GM12878 (cell line): ENCODE measurements around the gene AMER2. TPM values are rescaled to one million over a fixed set of nuclear protein-coding genes. Genes with fewer than 3 reads are reported as not detected.

Source experiments
- ATAC-seq: fragments of 200-7000 bp; cut with Tn5 transposase; 3 replicates; pipeline ENCODE4 v1.9.1; 2020; ENCODE audit warnings: mild to moderate bottlenecking, moderate library complexity
- BruUV-seq: library from RNA; stranded (reverse); fragments of 400-500 nt; replicated peaks from 2 replicates; lab custom pipeline; 2021; lab: Mats Ljungman, UMichigan
- CTCF ChIA-PET: fragments of 300-600 bp; sonication (Branson Sonifier 250); formaldehyde crosslinking; extraction: SDS; loops from one replicate; lab custom pipeline; 2021; ENCODE audit warnings: inconsistent platforms; lab: Yijun Ruan, JAX
- POLR2A ChIA-PET: fragments of 350-600 bp; formaldehyde crosslinking; extraction: SDS; loops from one replicate; lab custom pipeline; 2021; ENCODE audit warnings: inconsistent platforms; lab: Charles Lee
- RAD21 ChIA-PET: fragments of 300-600 bp; sonication (Branson Sonifier 250); formaldehyde crosslinking; loops from one replicate; lab custom pipeline; 2023; ENCODE audit warnings: antibody characterized with exemption; ENCODE audit not compliant: unreplicated experiment; lab: Charles Lee
- SMC1A ChIA-PET: fragments of 300-600 bp; sonication (Branson Sonifier 250); formaldehyde crosslinking; loops from one replicate; lab custom pipeline; 2023; ENCODE audit not compliant: unreplicated experiment, uncharacterized antibody; lab: Charles Lee
- DNase-seq: peaks from one replicate; pipeline ENCODE4 v3.0.0-alpha.2; 2011; ENCODE audit warnings: low read depth, low spot score
- FAIRE-seq: peaks from 3 replicates; lab custom pipeline; 2011; peaks lifted over from hg19 to GRCh38; lab: Jason Lieb, UNC
- H2AFZ ChIP-seq: 2 replicates; pipeline ENCODE4 v1.6.0; 2011; ENCODE audit warnings: low read depth, low read length, control low read depth; ENCODE audit not compliant: control insufficient read depth
- H3K27ac ChIP-seq: 2 replicates; pipeline ENCODE4 v1.5.1; 2011; ENCODE audit warnings: control low read depth; ENCODE audit not compliant: control insufficient read depth, insufficient read depth
- H3K27me3 ChIP-seq, 2 experiments: replicated peaks in 1 of 2; 2 replicates each; pipeline versions ENCODE4 v1.6.0 to v1.6.1; 2011; ENCODE audit warnings: low read length in 1 of 2; ENCODE audit not compliant: control insufficient read depth in 2 of 2, insufficient read depth in 2 of 2
- H3K36me3 ChIP-seq, 2 experiments: 2 replicates each; pipeline ENCODE4 v1.5.1; 2011; ENCODE audit warnings: low read length in 1 of 2; ENCODE audit not compliant: control insufficient read depth in 2 of 2, insufficient read depth in 2 of 2
- H3K4me1 ChIP-seq: 2 replicates; pipeline ENCODE4 v1.6.1; 2011; ENCODE audit warnings: mild to moderate bottlenecking, low read length, moderate library complexity, mixed read lengths; ENCODE audit not compliant: control insufficient read depth, insufficient read depth
- H3K4me2 ChIP-seq: 2 replicates; pipeline ENCODE4 v1.6.0; 2011; ENCODE audit warnings: control low read depth; ENCODE audit not compliant: control insufficient read depth, insufficient read depth
- H3K4me3 ChIP-seq: fragments of 200-600 bp; sonication (generic); 2 replicates; pipeline ENCODE4 v1.5.1; 2016
- H3K79me2 ChIP-seq: 2 replicates; pipeline ENCODE4 v1.6.0; 2011; ENCODE audit warnings: low read length; ENCODE audit not compliant: control insufficient read depth, insufficient read depth
- H3K9ac ChIP-seq: 2 replicates; pipeline ENCODE4 v1.8.0; 2011; ENCODE audit warnings: low read length, control low read depth, mixed read lengths; ENCODE audit not compliant: control insufficient read depth, insufficient read depth
- H3K9me3 ChIP-seq: replicated peaks from 3 replicates; pipeline ENCODE4 v1.5.1; 2011; ENCODE audit warnings: mild to moderate bottlenecking, low read length; ENCODE audit not compliant: control insufficient read depth, insufficient read depth
- H4K20me1 ChIP-seq: 2 replicates; pipeline ENCODE4 v1.6.0; 2011; ENCODE audit not compliant: control insufficient read depth, insufficient read depth
- ATF7 ChIP-seq: fragments of 450-650 bp; IDR thresholded peaks from 2 replicates; pipeline ENCODE4 v1.6.1; 2016; ENCODE audit warnings: low read depth, mild to moderate bottlenecking
- CBX3 ChIP-seq: fragments of 200-600 bp; sonication (generic); IDR thresholded peaks from 2 replicates; pipeline ENCODE4 v1.6.1; 2016; ENCODE audit warnings: low read depth, borderline replicate concordance
- HDAC2 ChIP-seq: fragments of 200-600 bp; sonication (generic); IDR thresholded peaks from 2 replicates; pipeline ENCODE4 v1.6.1; 2017
- HDGF ChIP-seq: fragments of 450-650 bp; IDR thresholded peaks from 2 replicates; pipeline ENCODE4 v1.6.1; 2016; ENCODE audit warnings: antibody characterized with exemption
- KAT2A ChIP-seq: conservative IDR thresholded peaks from 2 replicates; pipeline ENCODE4 v1.6.1; 2011; ENCODE audit warnings: low read depth, low read length; ENCODE audit not compliant: control insufficient read depth
- MYC ChIP-seq: IDR thresholded peaks from 2 replicates; pipeline ENCODE4 v1.6.1; 2011; ENCODE audit warnings: mild to moderate bottlenecking, low read length, moderate library complexity, inconsistent platforms; ENCODE audit not compliant: insufficient read depth, insufficient replicate concordance, insufficient read length, severe bottlenecking
- SRF ChIP-seq, 2 experiments: IDR thresholded peaks; 2 replicates each; pipeline ENCODE4 v1.6.1; 2011; ENCODE audit warnings: low read depth in 2 of 2, low read length in 2 of 2, mild to moderate bottlenecking in 1 of 2, moderate library complexity in 1 of 2
- WGBS: methylation state at CpG from one replicate; pipeline ENCODE4 v1.1.6; 2016; ENCODE audit warnings: low lambda C conversion rate; ENCODE audit not compliant: insufficient replicate concordance, insufficient coverage; ENCODE audit errors: missing lambda C conversion rate; 5-methylcytosine and 5-hydroxymethylcytosine counted together
- in situ Hi-C: fragments of 300-500 bp; cut with MboI; formaldehyde crosslinking; loops from 9 replicates; pipeline ENCODE4 v1.14.3; 2018; ENCODE audit warnings: mixed read lengths
- intact Hi-C: fragments of 100-400 bp; cut with micrococcal nuclease; formaldehyde crosslinking; loops from one replicate; pipeline ENCODE4 v1.14.2; 2022; ENCODE audit not compliant: unreplicated experiment
- polyA plus RNA-seq, 11 experiments: library from polyadenylated mRNA; depleted of rRNA in 4 of 11; unstranded in 6 of 11; stranded (reverse) in 5 of 11; fragments of >200 nt; fragmentation: Nextera tagmentation in 4 of 11; fragmentation: Illumina TruSeq in 1 of 11; extraction: Ambion mirVana in 4 of 11; extraction: Trizol in 1 of 11; gene quantifications; 1 replicate in 1 of 11; 2 replicates in 10 of 11; pipeline versions ENCODE4 v1.2.1 to v1.2.3, GENCODE V29; 2011 to 2016; ENCODE audit warnings: inconsistent platforms in 2 of 11, missing spikeins in 2 of 11, low read depth in 1 of 11
- total RNA-seq, 4 experiments: library from RNA; depleted of rRNA in 3 of 4; stranded (reverse); fragments of >200 nt in 3 of 4; fragmentation: Illumina TruSeq in 1 of 4; extraction: Trizol in 1 of 4; gene quantifications; 2 replicates each; pipeline versions ENCODE4 v1.2.1 to v1.2.3, GENCODE V29; 2013 to 2021
- TF ChIP-seq, protein P1 (sequence below): IDR thresholded peaks from 2 replicates; pipeline ENCODE4 v1.6.1; 2011; ENCODE audit warnings: low read depth, mild to moderate bottlenecking, low read length, moderate library complexity, borderline replicate concordance; ENCODE audit errors: extremely low read depth
- TF ChIP-seq, protein P2 (sequence below): fragments of 450-650 bp; IDR thresholded peaks from 2 replicates; pipeline ENCODE4 v1.6.1; 2017; ENCODE audit warnings: mild to moderate bottlenecking, low read depth, inconsistent platforms; ENCODE audit not compliant: poor library complexity, severe bottlenecking

Gene AMER2
- total and polyA plus RNA-seq, 10 of the 15 experiments (the other 5 are each of a cell fraction or from before 2014, with no cell fraction given), result 0.01 to 0.34 (median 0.21) TPM

DNA sequence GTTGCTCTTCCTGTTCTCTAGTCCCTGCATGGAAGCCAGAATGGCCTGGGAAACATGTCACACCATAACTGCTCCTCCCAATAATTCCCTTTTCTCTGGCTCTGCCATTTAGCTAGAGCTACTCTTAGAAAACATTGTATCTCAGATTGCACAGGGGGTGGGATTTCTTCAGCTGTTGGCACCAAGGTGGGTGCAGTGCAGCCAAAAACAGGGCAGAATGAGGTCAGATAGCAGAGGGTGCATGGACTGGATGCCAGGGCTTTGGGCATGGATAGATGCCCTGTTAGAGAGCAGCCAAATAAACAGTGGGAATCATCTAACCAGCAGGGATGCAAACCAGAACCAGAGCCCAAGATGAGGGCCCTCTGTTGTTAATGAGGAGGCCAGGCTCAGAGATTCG is 4.9 kb upstream of the AMER2 start (continued):
- TF ChIP-seq, protein P1, sequence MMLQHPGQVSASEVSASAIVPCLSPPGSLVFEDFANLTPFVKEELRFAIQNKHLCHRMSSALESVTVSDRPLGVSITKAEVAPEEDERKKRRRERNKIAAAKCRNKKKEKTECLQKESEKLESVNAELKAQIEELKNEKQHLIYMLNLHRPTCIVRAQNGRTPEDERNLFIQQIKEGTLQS, result no peak
- no peak for TF ChIP-seq CBX3

DNA sequence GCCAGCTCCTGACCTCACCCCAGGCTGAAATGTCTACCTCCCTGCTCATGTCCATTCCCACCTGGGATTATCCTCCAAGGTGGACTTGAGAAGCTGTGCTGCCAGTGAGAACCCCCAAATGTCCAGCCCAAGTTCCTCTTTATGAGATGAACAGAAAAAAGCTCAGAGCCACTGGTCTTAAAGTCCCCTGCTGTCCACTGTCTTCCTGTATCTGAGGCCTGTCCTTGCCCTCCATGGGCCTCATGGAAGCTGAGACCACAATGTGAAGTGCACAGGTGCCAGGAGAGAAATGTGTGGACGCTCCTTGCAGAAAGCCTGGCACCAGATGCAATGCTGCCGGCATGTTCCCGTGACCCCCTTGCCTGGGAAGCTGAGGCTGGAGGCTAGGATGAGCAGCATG is 3.3 kb upstream of the AMER2 start:
- RAD21 ChIA-PET, result no interaction called here
- WGBS, result 70% methylated on average over 3 of the region's 3 CpGs
- H3K4me3 ChIP-seq, result no peak overlapping the region
- H3K4me2 ChIP-seq, result no peak overlapping the region
- H2AFZ ChIP-seq, result no peak overlapping the region
- intact Hi-C loops, result no loop called here
- SMC1A ChIA-PET, result interaction anchor here (0.5 to 1.5 kb wide), 4 partner anchors 14 to 78 kb away, joined by 3 read pairs; no protein-coding TSS in a partner anchor
- no TSS peak for BruUV-seq
- H3K9me3 ChIP-seq, result peaks cover 31% of the 10 kb centered on the region
- TF ChIP-seq MYC, result no peak
- TF ChIP-seq CBX3, result no peak
- TF ChIP-seq HDAC2, result no peak
- TF ChIP-seq, protein P2, sequence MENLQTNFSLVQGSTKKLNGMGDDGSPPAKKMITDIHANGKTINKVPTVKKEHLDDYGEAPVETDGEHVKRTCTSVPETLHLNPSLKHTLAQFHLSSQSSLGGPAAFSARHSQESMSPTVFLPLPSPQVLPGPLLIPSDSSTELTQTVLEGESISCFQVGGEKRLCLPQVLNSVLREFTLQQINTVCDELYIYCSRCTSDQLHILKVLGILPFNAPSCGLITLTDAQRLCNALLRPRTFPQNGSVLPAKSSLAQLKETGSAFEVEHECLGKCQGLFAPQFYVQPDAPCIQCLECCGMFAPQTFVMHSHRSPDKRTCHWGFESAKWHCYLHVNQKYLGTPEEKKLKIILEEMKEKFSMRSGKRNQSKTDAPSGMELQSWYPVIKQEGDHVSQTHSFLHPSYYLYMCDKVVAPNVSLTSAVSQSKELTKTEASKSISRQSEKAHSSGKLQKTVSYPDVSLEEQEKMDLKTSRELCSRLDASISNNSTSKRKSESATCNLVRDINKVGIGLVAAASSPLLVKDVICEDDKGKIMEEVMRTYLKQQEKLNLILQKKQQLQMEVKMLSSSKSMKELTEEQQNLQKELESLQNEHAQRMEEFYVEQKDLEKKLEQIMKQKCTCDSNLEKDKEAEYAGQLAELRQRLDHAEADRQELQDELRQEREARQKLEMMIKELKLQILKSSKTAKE, result no peak
- TF ChIP-seq ATF7, result no peak
- no peak for TF ChIP-seq SRF (IDR thresholded peaks at IDR 0.05; ENCODE audit: low read depth in 2 of 2, low read length in 2 of 2)
- TF ChIP-seq KAT2A, result no peak
- TF ChIP-seq HDGF, result no peak
- ATAC-seq (no peak), FAIRE-seq (no peak), DNase-seq (no peak)
- H3K79me2 ChIP-seq, result no peaks in the 10 kb centered on the region
- POLR2A ChIA-PET, result no interaction called here
- in situ Hi-C loops, result no loop called here
- H3K9ac ChIP-seq, result no peak overlapping the region
- H3K27ac ChIP-seq, result no peak overlapping the region
- H3K36me3 ChIP-seq, result no peaks in the 10 kb centered on the region
- CTCF ChIA-PET, result interaction anchor here (0.7 to 1.4 kb wide), 3 partner anchors 10 to 61 kb away, joined by 3 to 4 read pairs (median 3); no protein-coding TSS in a partner anchor
- no peaks in the 10 kb centered on the region for H4K20me1 ChIP-seq
- H3K4me1 ChIP-seq, result peaks cover 17% of the 10 kb centered on the region
- H3K27me3 ChIP-seq, result peaks cover 6 to 8% of the 10 kb centered on the region in 2 experiments
